ENCODE data around the gene RAI2. TPM values are rescaled to one million over a fixed set of nuclear protein-coding genes. Genes with fewer than 3 reads are reported as not detected.

RAI2 gene
- total RNA-seq = 10 to 100 TPM; 32.8 to 44.2 (median 37.1) TPM
- polyA plus RNA-seq = 40.1 TPM
- long read RNA-seq, donor 1, transcript RAI2-202 (3 exons, 2,377 nt) = major isoform, 7 of 83 reads
- long read RNA-seq, donor 1, partial matches to known transcripts = 18 of 83 reads
- long read RNA-seq, donor 1, other reads (novel, unspliced or antisense) = 54 of 83 reads
- long read RNA-seq, donor 2, transcript RAI2-204 (2 exons, 2,224 nt) = major isoform, 8 of 56 reads
- long read RNA-seq, donor 2, partial matches to known transcripts = 0 of 56 reads
- long read RNA-seq, donor 2, other reads (novel, unspliced or antisense) = 45 of 56 reads
- long read RNA-seq, donor 3, partial matches to known transcripts = 0 of 17 reads
- long read RNA-seq, donor 3, other reads (novel, unspliced or antisense) = 13 of 17 reads
- long read RNA-seq, donor 4, transcript RAI2-204 (2 exons, 2,224 nt) = major isoform, 13 of 77 reads
- long read RNA-seq, donor 4, partial matches to known transcripts = 0 of 77 reads
- long read RNA-seq, donor 4, other reads (novel, unspliced or antisense) = 64 of 77 reads

DNA sequence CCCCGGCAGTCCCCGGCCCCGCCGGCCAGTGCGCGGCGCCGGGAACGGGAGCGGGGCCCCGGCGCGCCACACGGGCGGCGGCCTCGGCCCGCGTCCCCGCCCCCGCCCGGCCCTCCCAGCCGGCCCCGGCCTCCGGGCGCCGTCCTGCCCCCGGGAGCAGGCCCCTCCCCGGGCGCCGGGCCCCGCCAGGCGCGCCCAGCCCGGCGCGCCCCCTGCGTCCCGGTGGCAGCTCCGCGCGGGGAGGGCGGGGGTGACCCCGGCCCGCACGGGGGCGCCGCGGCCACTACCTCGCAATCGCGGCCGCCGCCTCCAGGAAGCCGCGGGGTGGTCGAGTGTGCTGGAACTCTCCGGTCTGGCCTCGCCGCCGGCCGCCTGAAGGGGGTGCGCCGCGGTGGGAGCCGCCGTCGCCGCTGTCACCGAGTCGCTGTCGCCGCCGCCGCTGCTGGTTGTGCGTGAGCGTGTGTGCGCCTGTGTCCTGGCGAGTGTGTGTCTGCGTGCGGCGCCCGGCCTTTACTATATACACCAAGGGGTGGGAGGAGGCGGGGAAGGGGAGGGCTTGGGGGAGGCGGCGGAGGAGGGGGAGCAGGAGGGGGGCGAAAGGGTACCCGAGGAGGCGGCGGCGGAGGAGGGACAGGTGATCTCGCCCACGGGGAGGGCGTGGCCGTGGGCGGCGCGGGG is at the start of gene RAI2:
RAI2 (minus strand) TSS at position 488 of the 678 bp plus-strand sequence. CDS start 59,288 bp downstream, outside the sequence.
- peak; percentile 32 to 78 (median 75) for DNase-seq

DNA sequence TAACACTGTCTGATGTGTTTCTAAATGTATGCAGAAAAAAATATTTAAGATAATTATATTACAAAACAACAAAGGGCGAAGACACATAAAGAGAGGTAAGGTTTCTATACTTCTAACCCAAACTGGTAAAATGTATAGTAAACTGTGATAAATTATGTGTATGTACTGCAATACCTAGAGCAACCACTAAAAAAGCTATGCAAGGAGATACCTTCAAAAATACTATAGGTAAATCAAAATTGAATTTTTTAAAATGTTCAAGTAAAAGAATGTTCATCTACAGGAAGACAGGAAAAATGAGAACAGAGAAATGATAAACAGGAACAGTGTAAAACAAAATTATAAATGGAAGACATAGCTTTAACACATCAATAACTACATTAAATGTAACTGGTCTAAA is 27.3 kb upstream of the RAI2 start:
- Histone ChIP-seq H3K4me1 (ENCODE audit: control insufficient read depth, insufficient read depth, low read length) (no peaks in the 10 kb centered on the region), H3K27me3 (ENCODE audit: control insufficient read depth, insufficient read depth) (no peaks in the 10 kb centered on the region), H3K27ac (ENCODE audit: low read length) (no peak overlapping the region), H3K4me3 (ENCODE audit: low read length) (no peak overlapping the region), H3K9me3 (ENCODE audit: control insufficient read depth, low read length) (no peaks in the 10 kb centered on the region)
- intact Hi-C loops (cut with DNase I) = no loop called here
- no peak for ATAC-seq
- 89% methylated on average over 1 of the region's 1 CpG for WGBS
- no peak for DNase-seq

More for the DNA sequence above, at the start of gene RAI2:
- H3K4me3 ChIP-seq (ENCODE audit: low read length) = peak within 1 kb of the TSS; percentile 66
- ATAC-seq = peak; percentile 68 to 76
- H3K9me3 ChIP-seq (ENCODE audit: control insufficient read depth, low read length) = no peaks in the 10 kb centered on the region
- H3K27ac ChIP-seq (ENCODE audit: low read length) = peak within 1 kb of the TSS; percentile 78
- intact Hi-C loops (cut with DNase I) = no loop called here
- peaks cover 2% of the 10 kb centered on the region for H3K4me1 ChIP-seq (ENCODE audit: control insufficient read depth, insufficient read depth, low read length)
- no peaks in the 10 kb centered on the region for H3K27me3 ChIP-seq (ENCODE audit: control insufficient read depth, insufficient read depth)
- WGBS = 2% methylated on average over 92 of the region's 98 CpGs

- intact Hi-C loops (cut with DNase I) = no loop called here
- WGBS = 89% methylated on average over 2 of the region's 2 CpGs
Measured at GRCh38 chrX:17882680-17883079, 21.6 kb upstream of the RAI2 start.

DNA sequence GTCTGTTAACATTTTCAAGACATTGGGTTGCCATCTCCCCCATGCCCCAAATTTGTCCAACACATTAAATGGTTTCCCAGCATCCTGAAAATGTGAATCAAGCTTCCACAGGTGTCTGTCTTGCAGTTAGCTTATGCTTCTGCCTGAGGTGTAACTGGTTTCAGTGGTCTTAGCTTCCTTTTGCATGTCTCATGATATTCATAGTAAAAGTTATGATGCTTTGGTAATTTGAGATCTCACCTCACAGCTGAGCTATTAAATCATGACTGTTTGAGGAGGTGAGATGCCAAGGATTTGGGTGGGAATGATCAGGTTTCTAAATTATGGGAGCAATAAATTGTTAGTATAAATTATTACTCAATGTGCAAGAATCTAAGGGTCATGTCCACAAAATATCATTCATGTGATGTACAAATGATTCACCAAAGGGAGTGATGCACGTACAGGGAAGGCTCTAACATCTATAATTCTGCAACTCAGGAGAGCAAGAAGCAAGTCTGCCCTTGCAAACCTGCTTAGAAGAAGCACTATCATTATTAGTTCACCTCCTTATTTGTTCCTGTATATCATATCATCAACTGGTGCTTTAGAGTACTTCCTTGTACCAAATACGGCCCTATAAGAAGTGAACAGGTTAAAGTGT is 17.1 kb upstream of the RAI2 start:
- 82% methylated on average over 2 of the region's 2 CpGs for WGBS
- no peak for DNase-seq
- no peak for ATAC-seq

More at GRCh38 chrX:17882680-17883079, 21.6 kb upstream of the RAI2 start:
- DNase-seq (no peak), ATAC-seq (no peak)
- Histone ChIP-seq H3K27ac (ENCODE audit: low read length) (no peak overlapping the region), H3K9me3 (ENCODE audit: control insufficient read depth, low read length) (no peaks in the 10 kb centered on the region), H3K4me3 (ENCODE audit: low read length) (no peak overlapping the region), H3K27me3 (ENCODE audit: control insufficient read depth, insufficient read depth) (no peaks in the 10 kb centered on the region), H3K4me1 (ENCODE audit: control insufficient read depth, insufficient read depth, low read length) (no peaks in the 10 kb centered on the region)

GRCh38 chrX:17876135-17876534 is 15.0 kb upstream of the RAI2 start:
- H3K4me3 ChIP-seq (ENCODE audit: low read length) = no peak overlapping the region
- H3K9me3 ChIP-seq (ENCODE audit: control insufficient read depth, low read length) = no peaks in the 10 kb centered on the region
- ATAC-seq (no peak), DNase-seq (no peak)
- no peaks in the 10 kb centered on the region for H3K4me1 ChIP-seq (ENCODE audit: control insufficient read depth, insufficient read depth, low read length)
- H3K27me3 ChIP-seq (ENCODE audit: control insufficient read depth, insufficient read depth) = no peaks in the 10 kb centered on the region
- intact Hi-C loops (cut with DNase I) = no loop called here
- no peak overlapping the region for H3K27ac ChIP-seq (ENCODE audit: low read length)

More for the DNA sequence above, 17.1 kb upstream of the RAI2 start:
- Histone ChIP-seq H3K27me3 (ENCODE audit: control insufficient read depth, insufficient read depth) (no peaks in the 10 kb centered on the region), H3K4me1 (ENCODE audit: control insufficient read depth, insufficient read depth, low read length) (no peaks in the 10 kb centered on the region), H3K27ac (ENCODE audit: low read length) (no peak overlapping the region), H3K9me3 (ENCODE audit: control insufficient read depth, low read length) (no peaks in the 10 kb centered on the region), H3K4me3 (ENCODE audit: low read length) (no peak overlapping the region)
- intact Hi-C loops (cut with DNase I) = no loop called here

GRCh38 chrX:17869580-17869979 is 8.5 kb upstream of the RAI2 start:
- Histone ChIP-seq H3K27me3 (ENCODE audit: control insufficient read depth, insufficient read depth) (no peaks in the 10 kb centered on the region), H3K4me3 (ENCODE audit: low read length) (no peak overlapping the region), H3K9me3 (ENCODE audit: control insufficient read depth, low read length) (no peaks in the 10 kb centered on the region), H3K27ac (ENCODE audit: low read length) (no peak overlapping the region), H3K4me1 (ENCODE audit: control insufficient read depth, insufficient read depth, low read length) (no peaks in the 10 kb centered on the region)
- WGBS = 87% methylated on average over 2 of the region's 2 CpGs
- intact Hi-C loops (cut with DNase I) = no loop called here
- ATAC-seq (no peak), DNase-seq (no peak)

- ATAC-seq (no peak), DNase-seq (no peak)
- peak overlapping the region; percentile 66 for H3K4me3 ChIP-seq (ENCODE audit: low read length)
- H3K4me1 ChIP-seq (ENCODE audit: control insufficient read depth, insufficient read depth, low read length) = peaks cover under 1% of the 10 kb centered on the region
- no peak overlapping the region for H3K27ac ChIP-seq (ENCODE audit: low read length)
- intact Hi-C loops (cut with DNase I) = no loop called here
- WGBS = 5% methylated on average over 15 of the region's 15 CpGs
- no peaks in the 10 kb centered on the region for H3K9me3 ChIP-seq (ENCODE audit: control insufficient read depth, low read length)
- no peaks in the 10 kb centered on the region for H3K27me3 ChIP-seq (ENCODE audit: control insufficient read depth, insufficient read depth)
Measured at GRCh38 chrX:17861489-17862011, 452 bp upstream of the RAI2 start.

DNA sequence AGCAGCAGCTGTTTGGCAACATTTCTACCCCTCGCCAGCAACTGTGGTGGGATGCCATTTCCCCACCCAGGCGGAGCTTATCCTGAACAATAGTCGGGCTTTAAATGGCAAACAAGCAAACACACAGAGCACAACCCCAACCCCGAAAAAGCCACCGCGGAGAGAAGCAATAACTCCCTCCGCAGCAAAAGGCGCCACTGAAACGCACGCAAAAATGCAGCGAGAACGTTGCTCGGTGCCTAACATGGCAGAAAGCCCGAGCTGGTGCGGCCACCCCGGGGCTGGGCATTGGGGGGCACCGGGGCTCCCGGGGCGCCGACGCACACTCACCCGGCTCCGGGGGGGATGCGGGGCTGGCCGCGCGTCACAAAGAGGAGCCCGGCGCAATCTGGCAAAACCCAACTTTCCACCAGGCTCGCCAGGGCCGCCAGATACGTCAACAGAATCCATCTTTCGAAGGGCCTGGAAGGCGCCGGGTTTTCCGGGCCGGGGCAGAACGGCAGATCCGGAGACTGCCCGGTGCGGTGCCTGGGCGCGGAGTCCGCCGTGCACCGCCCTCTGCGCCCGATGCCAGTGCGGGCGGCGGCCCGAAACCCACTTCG is 818 bp downstream of the RAI2 start:
- under 1% methylated on average over 50 of the region's 53 CpGs for WGBS
- peaks cover 4% of the 10 kb centered on the region for H3K4me1 ChIP-seq (ENCODE audit: control insufficient read depth, insufficient read depth, low read length)
- intact Hi-C loops (cut with DNase I) = no loop called here
- peak overlapping the region; percentile 66 for H3K4me3 ChIP-seq (ENCODE audit: low read length)
- no peaks in the 10 kb centered on the region for H3K27me3 ChIP-seq (ENCODE audit: control insufficient read depth, insufficient read depth)
- H3K27ac ChIP-seq (ENCODE audit: low read length) = peak overlapping the region; percentile 22
- ATAC-seq (peak; percentile 6 to 61), DNase-seq (peak; percentile 40 to 59 (median 52))
- H3K9me3 ChIP-seq (ENCODE audit: control insufficient read depth, low read length) = no peaks in the 10 kb centered on the region

- under 1% methylated on average over 23 of the region's 23 CpGs for WGBS
- peak in 1 of 2 donors; percentile 35 for ATAC-seq
- intact Hi-C loops (cut with DNase I) = no loop called here
Measured at GRCh38 chrX:17859609-17860178, 1.4 kb downstream of the RAI2 start.

GRCh38 chrX:17854531-17854930 is 6.6 kb downstream of the RAI2 start:
- no peak overlapping the region for H3K4me3 ChIP-seq (ENCODE audit: low read length)

More at GRCh38 chrX:17859609-17860178, 1.4 kb downstream of the RAI2 start:
- peak overlapping the region; percentile 22 for H3K27ac ChIP-seq (ENCODE audit: low read length)
- H3K9me3 ChIP-seq (ENCODE audit: control insufficient read depth, low read length) = no peaks in the 10 kb centered on the region
- DNase-seq = peak in 2 of 3 donors; percentile 55 to 57
- H3K4me1 ChIP-seq (ENCODE audit: control insufficient read depth, insufficient read depth, low read length) = peaks cover 8% of the 10 kb centered on the region
- no peaks in the 10 kb centered on the region for H3K27me3 ChIP-seq (ENCODE audit: control insufficient read depth, insufficient read depth)
- H3K4me3 ChIP-seq (ENCODE audit: low read length) = peak overlapping the region; percentile 66

More at GRCh38 chrX:17854531-17854930, 6.6 kb downstream of the RAI2 start:
- intact Hi-C loops (cut with DNase I) = no loop called here
- Histone ChIP-seq H3K27ac (ENCODE audit: low read length) (peak overlapping the region; percentile 37), H3K27me3 (ENCODE audit: control insufficient read depth, insufficient read depth) (no peaks in the 10 kb centered on the region), H3K9me3 (ENCODE audit: control insufficient read depth, low read length) (no peaks in the 10 kb centered on the region), H3K4me1 (ENCODE audit: control insufficient read depth, insufficient read depth, low read length) (peaks cover 13% of the 10 kb centered on the region)
- peak; percentile 31 to 77 for ATAC-seq
- 33% methylated on average over 6 of the region's 6 CpGs for WGBS
- peak in 1 of 3 donors; percentile 72 for DNase-seq

Measured in right cardiac atrium (tissue), 5 donors.